ENCODE measurements around the gene TMEM247.

The TMEM247 gene

DNA sequence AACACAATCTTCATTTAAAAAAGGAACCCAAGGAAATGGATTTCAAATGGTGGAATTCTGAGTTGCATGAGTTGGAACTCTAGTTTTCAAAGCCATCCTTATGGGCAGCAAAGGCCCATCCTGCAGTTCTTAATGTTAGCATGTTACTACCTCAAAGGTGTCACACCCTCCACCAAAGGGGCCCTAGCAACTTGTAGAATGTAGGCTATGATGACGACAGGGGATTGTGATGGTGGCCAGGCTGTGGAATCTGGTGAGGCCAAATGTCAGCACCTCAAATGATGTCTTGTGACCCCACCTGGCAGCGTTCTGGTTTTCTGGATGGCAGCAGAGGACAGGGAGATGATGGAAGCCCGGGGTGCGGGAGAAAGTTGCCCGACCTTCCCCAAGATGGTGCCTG lies at the start of gene TMEM247:
Gene TMEM247 (plus strand): TSS at position 301 of the 400 bp plus-strand sequence.
- Mint-ChIP-seq H3K27me3 (ENCODE audit: low read depth) (peaks cover 32% of the 10 kb centered on the region), H3K36me3 (ENCODE audit: low read depth) (peaks cover 2% of the 10 kb centered on the region), H3K4me1 (ENCODE audit: low read depth) (peaks cover 13% of the 10 kb centered on the region), H3K9me3 (no peaks in the 10 kb centered on the region), H3K27ac (no peak within 1 kb of the TSS), H3K4me3 (no peak within 1 kb of the TSS)

DNA sequence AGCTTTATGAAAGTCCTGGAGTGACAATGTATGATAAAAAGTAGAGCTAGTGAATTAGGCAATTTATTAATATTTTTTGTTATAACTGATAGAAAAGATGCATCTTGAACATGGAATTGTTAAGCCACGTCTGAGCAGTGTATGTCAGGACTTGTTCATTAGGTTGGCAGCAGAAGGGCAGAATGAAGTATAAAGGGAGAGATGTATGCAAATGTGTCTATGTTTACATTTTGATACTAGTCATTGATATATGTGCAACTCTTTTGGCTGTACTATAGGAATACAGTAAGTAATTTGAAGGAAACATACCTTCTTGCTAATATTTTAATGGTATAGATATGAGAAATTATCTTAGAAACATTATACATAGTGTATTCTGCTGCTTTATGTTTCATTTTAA lies 49.0 kb upstream of the TMEM247 start:
- Mint-ChIP-seq H3K27ac (no peak overlapping the region), H3K27me3 (ENCODE audit: low read depth) (peaks cover 8% of the 10 kb centered on the region), H3K9me3 (no peaks in the 10 kb centered on the region), H3K4me3 (no peak overlapping the region), H3K36me3 (ENCODE audit: low read depth) (no peaks in the 10 kb centered on the region), H3K4me1 (ENCODE audit: low read depth) (peaks cover 4% of the 10 kb centered on the region)

DNA sequence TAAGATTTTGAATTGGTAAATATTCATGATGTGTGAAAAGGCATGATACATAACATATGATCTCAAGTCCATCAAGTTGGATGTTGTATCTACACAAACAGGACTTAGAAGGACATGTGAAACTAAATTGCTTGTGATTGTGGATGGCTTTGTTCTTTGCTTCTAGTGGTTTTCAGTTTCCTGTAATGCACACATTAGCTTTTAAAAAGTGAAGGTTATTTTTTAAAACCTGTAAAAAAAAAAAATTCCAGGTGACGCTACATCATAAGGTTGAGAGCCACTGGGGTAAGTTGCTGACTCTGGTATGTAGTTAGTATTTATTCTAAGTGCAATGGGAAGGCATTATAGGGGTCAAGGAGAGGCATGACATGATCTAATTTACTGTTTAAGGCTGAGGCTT lies 48.4 kb upstream of the TMEM247 start:
- Mint-ChIP-seq H3K27ac (no peak overlapping the region), H3K9me3 (no peaks in the 10 kb centered on the region), H3K4me1 (ENCODE audit: low read depth) (peaks cover 4% of the 10 kb centered on the region), H3K4me3 (no peak overlapping the region), H3K36me3 (ENCODE audit: low read depth) (no peaks in the 10 kb centered on the region), H3K27me3 (ENCODE audit: low read depth) (peaks cover 8% of the 10 kb centered on the region)

DNA sequence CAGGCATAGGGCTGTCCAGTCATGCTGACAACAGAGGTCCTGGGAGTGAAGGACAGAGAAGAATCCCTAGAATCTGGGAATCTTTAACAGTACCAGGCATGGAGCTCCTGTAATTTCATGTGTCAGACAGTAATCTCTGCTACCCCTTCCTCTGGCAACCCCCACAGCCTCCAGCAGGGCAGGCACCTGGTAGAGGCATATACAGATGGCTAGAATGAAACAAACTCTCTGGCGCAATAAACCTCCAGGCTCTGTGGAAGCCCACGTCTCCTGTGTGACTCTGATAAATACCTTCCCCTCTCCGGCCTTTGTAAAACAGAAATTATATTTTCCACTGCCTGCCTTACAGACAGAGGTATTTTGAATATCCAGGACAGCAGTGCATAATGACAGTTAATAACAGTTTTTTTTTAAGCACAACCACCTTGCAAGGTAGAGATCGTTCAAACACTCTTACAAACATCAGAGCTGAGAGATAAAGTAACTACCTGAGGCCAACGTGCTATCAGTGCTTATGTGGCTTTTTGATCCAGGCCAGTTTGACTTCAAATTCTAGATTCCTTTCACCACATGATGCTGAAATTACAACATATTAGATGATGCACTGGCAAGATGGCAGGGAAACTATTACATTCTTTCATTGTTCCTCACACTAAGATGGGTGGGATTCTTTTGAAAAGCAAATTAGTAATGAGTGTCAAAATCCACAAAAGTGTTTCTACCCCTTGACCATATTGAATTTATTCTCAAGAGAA lies 47.7 kb upstream of the TMEM247 start:
- Mint-ChIP-seq H3K9me3 (no peaks in the 10 kb centered on the region), H3K27me3 (ENCODE audit: low read depth) (peaks cover 8% of the 10 kb centered on the region), H3K36me3 (ENCODE audit: low read depth) (no peaks in the 10 kb centered on the region), H3K4me1 (ENCODE audit: low read depth) (peaks cover 4% of the 10 kb centered on the region), H3K27ac (no peak overlapping the region), H3K4me3 (no peak overlapping the region)

DNA sequence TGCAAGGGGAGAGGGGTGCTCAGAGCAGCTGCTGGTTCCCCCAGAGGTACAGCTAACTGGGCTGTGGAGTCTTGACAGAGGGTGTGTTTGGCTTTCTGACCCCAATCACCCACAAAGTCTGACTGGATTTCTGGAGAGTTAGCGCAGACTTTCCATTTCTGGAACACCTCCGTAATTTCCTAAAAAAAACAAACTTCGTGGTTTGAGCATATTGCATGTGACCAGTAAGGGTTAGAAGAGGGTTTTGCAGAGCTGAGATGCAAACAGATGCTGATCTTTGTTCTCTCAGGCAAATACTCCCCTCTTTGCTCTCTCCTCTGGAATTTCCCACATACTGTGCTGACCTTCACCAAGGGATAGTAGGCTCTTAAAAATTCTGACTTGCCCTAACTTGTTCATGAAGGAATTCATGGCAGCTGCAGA lies 44.5 kb upstream of the TMEM247 start:
- no peaks in the 10 kb centered on the region for H3K36me3 Mint-ChIP-seq (ENCODE audit: low read depth)
- H3K4me3 Mint-ChIP-seq = no peak overlapping the region
- no peak overlapping the region for H3K27ac Mint-ChIP-seq
- no peaks in the 10 kb centered on the region for H3K9me3 Mint-ChIP-seq
- H3K27me3 Mint-ChIP-seq (ENCODE audit: low read depth) = peaks cover 8% of the 10 kb centered on the region
- H3K4me1 Mint-ChIP-seq (ENCODE audit: low read depth) = peaks cover 16% of the 10 kb centered on the region

DNA sequence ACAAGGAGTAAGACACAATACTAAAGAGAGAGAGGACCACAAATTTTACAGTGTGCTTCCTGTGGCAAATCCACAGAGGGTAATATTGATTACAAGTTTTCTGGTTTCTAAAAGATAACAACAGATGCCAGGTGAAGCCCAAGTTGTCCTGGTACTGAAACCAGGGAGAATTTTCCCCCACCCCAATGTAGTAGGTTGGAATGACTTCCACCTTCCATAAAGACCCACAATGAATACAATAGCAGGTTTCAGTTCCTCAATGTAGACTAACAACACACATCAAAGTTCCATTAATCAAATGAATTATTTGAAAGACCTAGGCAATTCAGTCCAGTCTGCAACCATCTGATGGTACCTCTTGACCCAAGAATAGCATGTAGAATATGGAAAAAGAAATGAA lies 44.0 kb upstream of the TMEM247 start:
- no peak overlapping the region for H3K4me3 Mint-ChIP-seq

DNA sequence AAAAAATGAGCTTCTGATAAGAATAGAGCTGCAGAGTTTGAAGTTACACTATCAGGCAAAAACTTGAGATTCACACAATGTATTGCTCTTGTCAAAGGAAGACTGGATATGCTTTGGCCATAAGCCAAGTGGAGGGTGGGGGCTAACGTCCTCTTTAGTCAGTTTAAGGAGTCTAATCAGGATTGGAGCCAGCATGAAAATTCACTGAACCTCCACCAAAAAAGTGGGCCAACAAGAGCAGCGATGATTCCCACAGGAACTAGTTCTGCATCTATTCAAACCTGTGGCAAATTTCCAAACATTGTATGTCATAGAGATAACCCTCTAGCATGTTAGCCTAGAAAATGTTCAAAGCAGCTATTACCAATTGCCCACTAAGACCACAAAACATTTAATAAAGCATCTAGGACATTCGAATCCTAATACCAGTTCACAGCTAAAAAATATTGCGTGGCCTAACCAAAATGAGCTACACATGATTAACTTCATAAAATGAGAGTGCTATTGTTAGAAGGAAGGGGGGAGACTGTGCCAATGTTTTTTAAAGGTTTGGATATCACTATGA lies 43.5 kb upstream of the TMEM247 start:
- peaks cover 17% of the 10 kb centered on the region for H3K4me1 Mint-ChIP-seq (ENCODE audit: low read depth)
- H3K9me3 Mint-ChIP-seq = no peaks in the 10 kb centered on the region
- no peaks in the 10 kb centered on the region for H3K36me3 Mint-ChIP-seq (ENCODE audit: low read depth)
- no peak overlapping the region for H3K4me3 Mint-ChIP-seq
- H3K27ac Mint-ChIP-seq = no peak overlapping the region
- peaks cover 8% of the 10 kb centered on the region for H3K27me3 Mint-ChIP-seq (ENCODE audit: low read depth)

More for the DNA sequence above, 44.0 kb upstream of the TMEM247 start:
- Mint-ChIP-seq H3K27ac (no peak overlapping the region), H3K4me1 (ENCODE audit: low read depth) (peaks cover 17% of the 10 kb centered on the region), H3K36me3 (ENCODE audit: low read depth) (no peaks in the 10 kb centered on the region), H3K9me3 (no peaks in the 10 kb centered on the region), H3K27me3 (ENCODE audit: low read depth) (peaks cover 8% of the 10 kb centered on the region)

DNA sequence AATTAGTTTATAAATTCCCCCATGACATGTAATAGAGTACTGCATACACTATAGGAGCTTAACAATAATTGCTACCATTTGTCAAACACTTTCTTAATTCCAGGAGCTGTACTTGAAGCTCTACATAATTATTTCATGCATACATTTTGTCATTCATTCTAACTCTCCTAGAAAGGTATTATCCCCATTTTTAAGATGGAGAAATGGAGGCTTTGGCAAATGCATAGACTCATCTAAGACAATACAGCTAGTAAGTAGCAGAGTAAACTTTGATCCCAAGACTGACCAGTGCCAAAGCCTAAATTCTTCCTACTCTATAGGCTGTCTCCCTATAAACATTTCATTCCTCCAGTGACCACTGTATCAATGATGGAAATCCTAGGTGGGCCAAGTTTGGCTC lies 42.6 kb upstream of the TMEM247 start:
- Mint-ChIP-seq H3K4me1 (ENCODE audit: low read depth) (peaks cover 13% of the 10 kb centered on the region), H3K9me3 (no peaks in the 10 kb centered on the region), H3K27ac (no peak overlapping the region), H3K36me3 (ENCODE audit: low read depth) (no peaks in the 10 kb centered on the region), H3K4me3 (no peak overlapping the region), H3K27me3 (ENCODE audit: low read depth) (peaks cover 4% of the 10 kb centered on the region)

DNA sequence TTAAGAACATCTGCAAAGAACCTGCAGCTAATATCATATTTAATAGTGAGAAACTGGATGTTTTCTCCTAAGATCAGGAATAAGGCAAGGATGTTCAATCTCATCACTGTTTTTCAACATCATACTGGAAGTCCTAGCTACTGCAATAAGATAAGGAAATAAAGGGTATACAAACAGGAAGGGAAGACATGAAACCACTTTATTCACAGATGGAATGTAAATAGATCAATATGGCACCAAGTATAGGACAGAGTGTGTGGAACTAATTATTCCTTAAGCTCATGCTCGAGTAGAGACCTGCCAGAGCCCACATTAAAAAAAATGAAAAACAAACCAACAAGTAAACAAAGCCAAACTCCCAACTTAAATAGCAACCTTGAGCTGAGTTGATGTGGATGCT lies 41.3 kb upstream of the TMEM247 start:
- no peaks in the 10 kb centered on the region for H3K9me3 Mint-ChIP-seq
- no peak overlapping the region for H3K27ac Mint-ChIP-seq
- H3K4me3 Mint-ChIP-seq = no peak overlapping the region
- peaks cover 4% of the 10 kb centered on the region for H3K27me3 Mint-ChIP-seq (ENCODE audit: low read depth)
- peaks cover 13% of the 10 kb centered on the region for H3K4me1 Mint-ChIP-seq (ENCODE audit: low read depth)
- H3K36me3 Mint-ChIP-seq (ENCODE audit: low read depth) = no peaks in the 10 kb centered on the region

DNA sequence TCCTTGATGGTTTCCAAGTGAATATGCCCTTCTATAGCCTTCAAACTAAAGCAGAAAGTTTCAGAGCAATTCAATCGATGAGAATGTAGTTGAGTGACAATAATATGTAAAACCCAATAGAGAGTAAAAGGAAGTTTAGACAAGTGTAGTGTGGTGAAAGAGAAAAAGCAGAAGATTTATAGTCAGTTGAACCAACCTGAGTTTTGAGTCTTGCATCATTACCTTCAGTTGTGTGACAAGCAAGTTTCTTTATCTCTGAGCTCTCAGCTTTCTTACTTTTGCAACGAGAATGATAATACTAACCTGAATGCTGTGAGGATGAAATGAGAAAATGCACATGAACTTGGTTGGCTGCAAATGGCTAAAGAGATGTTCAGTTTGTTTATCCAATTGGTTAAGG lies 40.6 kb upstream of the TMEM247 start:
- Mint-ChIP-seq H3K27me3 (ENCODE audit: low read depth) (peaks cover 4% of the 10 kb centered on the region), H3K9me3 (no peaks in the 10 kb centered on the region), H3K4me1 (ENCODE audit: low read depth) (peaks cover 13% of the 10 kb centered on the region), H3K4me3 (no peak overlapping the region), H3K27ac (no peak overlapping the region), H3K36me3 (ENCODE audit: low read depth) (no peaks in the 10 kb centered on the region)

DNA sequence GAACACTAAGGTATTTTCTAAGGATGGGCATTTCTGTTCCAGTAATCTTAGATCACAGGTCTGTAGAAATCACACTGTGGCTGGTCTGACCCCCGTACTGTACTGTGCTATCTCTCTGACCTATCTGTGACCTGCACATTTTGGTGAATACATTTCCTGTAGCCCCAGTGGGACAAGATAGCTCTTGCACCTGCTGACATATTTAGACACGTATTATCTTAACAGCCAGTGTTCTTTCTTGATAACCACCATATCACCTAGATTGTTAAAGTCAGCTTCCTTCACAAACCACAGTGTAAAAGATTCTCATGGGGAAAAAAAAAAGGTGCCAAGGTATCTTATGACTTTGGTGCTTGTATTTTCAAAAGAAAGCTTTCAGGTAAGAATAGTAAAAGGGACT lies 39.8 kb upstream of the TMEM247 start:
- H3K9me3 Mint-ChIP-seq = no peaks in the 10 kb centered on the region
- no peaks in the 10 kb centered on the region for H3K36me3 Mint-ChIP-seq (ENCODE audit: low read depth)
- H3K27me3 Mint-ChIP-seq (ENCODE audit: low read depth) = peaks cover 6% of the 10 kb centered on the region
- no peak overlapping the region for H3K27ac Mint-ChIP-seq
- H3K4me1 Mint-ChIP-seq (ENCODE audit: low read depth) = peaks cover 13% of the 10 kb centered on the region
- no peak overlapping the region for H3K4me3 Mint-ChIP-seq

DNA sequence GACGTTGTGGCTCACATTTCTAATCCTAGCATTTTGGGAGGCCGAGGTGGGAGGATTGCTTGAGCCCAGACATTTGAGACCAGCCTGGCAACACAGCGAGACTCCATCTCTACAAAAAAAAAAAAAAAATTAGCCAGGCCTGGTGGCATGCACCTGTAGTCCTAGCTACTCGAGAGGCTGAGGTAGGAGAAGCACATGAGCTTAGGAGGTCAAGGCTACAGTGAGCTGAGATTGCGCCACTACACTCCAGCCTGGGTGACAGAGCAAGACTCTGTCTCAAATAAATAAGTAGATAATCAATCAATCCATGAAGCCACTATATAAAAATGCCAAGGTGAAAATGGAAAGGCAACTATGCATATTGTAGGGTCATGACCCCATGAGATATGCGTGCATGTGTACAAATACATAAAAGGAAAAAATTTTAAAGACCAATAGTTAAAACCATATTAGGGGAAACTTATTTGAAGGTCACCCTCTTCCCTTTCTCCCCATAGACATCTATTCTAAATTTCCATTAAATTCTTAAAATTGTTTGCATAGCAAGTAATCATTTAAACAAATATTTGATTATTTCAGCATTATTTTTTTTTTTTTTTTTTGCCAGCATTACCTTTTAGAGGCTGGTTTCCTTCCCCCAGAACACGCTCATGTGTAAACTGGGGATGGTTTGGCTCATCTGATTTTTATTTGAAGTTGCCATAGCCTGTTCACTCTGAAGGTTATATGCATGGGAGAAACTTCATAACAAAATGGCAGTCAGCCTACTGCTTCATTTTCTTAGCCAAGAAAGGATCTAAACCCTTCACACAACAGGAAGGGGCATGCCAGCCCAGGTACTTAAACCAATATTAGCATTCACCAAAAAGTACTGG lies 37.3 kb upstream of the TMEM247 start:
- no peak overlapping the region for H3K27ac Mint-ChIP-seq
- peaks cover 13% of the 10 kb centered on the region for H3K4me1 Mint-ChIP-seq (ENCODE audit: low read depth)
- H3K9me3 Mint-ChIP-seq = peaks cover 9% of the 10 kb centered on the region
- no peaks in the 10 kb centered on the region for H3K36me3 Mint-ChIP-seq (ENCODE audit: low read depth)
- H3K4me3 Mint-ChIP-seq = no peak overlapping the region
- peaks cover 12% of the 10 kb centered on the region for H3K27me3 Mint-ChIP-seq (ENCODE audit: low read depth)

DNA sequence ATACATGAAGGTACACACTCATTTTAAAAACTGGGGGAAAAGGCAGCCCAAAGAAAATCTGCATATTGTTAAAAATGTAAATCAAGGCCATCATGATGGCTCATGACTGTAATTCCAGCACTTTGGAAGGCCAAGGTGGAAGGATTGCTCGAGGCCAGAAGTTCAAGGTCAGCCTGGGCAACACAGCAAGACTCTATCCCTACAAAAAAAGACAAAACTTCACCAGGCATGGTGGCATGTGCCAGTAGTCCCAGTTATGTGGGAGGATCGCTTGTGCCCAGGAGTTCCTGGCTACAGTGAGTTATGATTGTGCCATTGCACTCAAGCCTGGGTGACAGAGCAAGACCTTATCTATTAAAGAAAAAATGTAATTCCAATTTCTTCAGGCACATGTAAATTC lies 34.6 kb upstream of the TMEM247 start:
- H3K4me3 Mint-ChIP-seq = no peak overlapping the region
- H3K27ac Mint-ChIP-seq = no peak overlapping the region
- peaks cover 27% of the 10 kb centered on the region for H3K27me3 Mint-ChIP-seq (ENCODE audit: low read depth)
- H3K4me1 Mint-ChIP-seq (ENCODE audit: low read depth) = peaks cover 2% of the 10 kb centered on the region
- H3K9me3 Mint-ChIP-seq = peaks cover 9% of the 10 kb centered on the region
- no peaks in the 10 kb centered on the region for H3K36me3 Mint-ChIP-seq (ENCODE audit: low read depth)

DNA sequence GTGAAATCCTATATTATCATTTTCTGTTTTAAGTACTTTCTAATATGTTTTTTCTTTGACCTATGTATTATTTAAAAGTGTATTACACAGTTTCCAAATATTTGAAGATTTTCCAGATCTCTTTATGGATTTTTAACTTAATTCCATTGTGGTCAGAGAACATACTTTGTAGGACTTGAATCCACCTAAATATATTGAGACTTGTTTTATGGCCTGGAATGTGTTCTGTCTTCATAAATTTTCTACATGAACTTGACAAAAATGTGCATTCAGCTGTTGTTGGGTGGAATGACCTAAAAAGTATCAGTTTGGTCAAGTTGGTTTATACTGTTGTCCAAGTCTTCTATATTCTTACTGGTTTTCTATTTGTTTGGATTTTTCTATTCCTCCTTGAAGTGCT lies 33.8 kb upstream of the TMEM247 start:
- H3K4me1 Mint-ChIP-seq (ENCODE audit: low read depth) = no peaks in the 10 kb centered on the region
- H3K4me3 Mint-ChIP-seq = no peak overlapping the region
- no peaks in the 10 kb centered on the region for H3K36me3 Mint-ChIP-seq (ENCODE audit: low read depth)
- peaks cover 27% of the 10 kb centered on the region for H3K27me3 Mint-ChIP-seq (ENCODE audit: low read depth)
- no peak overlapping the region for H3K27ac Mint-ChIP-seq
- H3K9me3 Mint-ChIP-seq = peaks cover 9% of the 10 kb centered on the region
